Measurements from ENCODE around the gene MARK1. TPM values are rescaled to one million over a fixed set of nuclear protein-coding genes. Genes with fewer than 3 reads are reported as not detected.

MARK1 gene
- total and polyA plus RNA-seq, 2 of the 4 experiments (the other 2 are of a cell fraction) = not detected

GRCh38 chr1:220485131-220485530 is 42.8 kb upstream of the MARK1 start:
- CTCF ChIA-PET = no interaction called here

More at GRCh38 chr1:220485131-220485530, 42.8 kb upstream of the MARK1 start:
- Histone ChIP-seq H3K9ac (ENCODE audit: low read depth, low read length) (no peak overlapping the region), H2AK9ac (replicated peaks; ENCODE audit: low read depth, low read length, poor library complexity) (no peak overlapping the region), H3K14ac (replicated peaks; ENCODE audit: low read depth, low read length) (no peak overlapping the region), H3K27me3 (ENCODE audit: control insufficient read depth, insufficient read depth, low read length) (no peaks in the 10 kb centered on the region), H3K4me2 (ENCODE audit: low read depth, low read length) (no peak overlapping the region), H2AFZ (replicated peaks; ENCODE audit: low read length, poor library complexity) (no peak overlapping the region), H2BK120ac (ENCODE audit: low read depth, low read length) (no peak overlapping the region), H2BK15ac (ENCODE audit: low read depth, low read length) (no peak overlapping the region), H3K9me3 (ENCODE audit: control insufficient read depth, insufficient read depth, low read length) (no peaks in the 10 kb centered on the region), H2AK5ac (ENCODE audit: low read depth, low read length) (no peak overlapping the region), H2BK20ac (ENCODE audit: low read depth, low read length) (no peak overlapping the region), H3K23ac (ENCODE audit: low read depth, low read length) (no peak overlapping the region), H3K36me3 (ENCODE audit: control insufficient read depth, insufficient read depth, low read length) (no peaks in the 10 kb centered on the region), H3K79me1 (ENCODE audit: low read depth in 1 of 2, low read length in 2 of 2) (no peaks in the 10 kb centered on the region), H3K4me3 (ENCODE audit: insufficient read depth, low read depth, low read length) (no peak overlapping the region), H3K18ac (ENCODE audit: low read depth, low read length) (no peak overlapping the region), H4K8ac (ENCODE audit: low read depth in 2 of 2, low read length in 2 of 2) (no peak overlapping the region), H4K91ac (ENCODE audit: insufficient read depth, low read depth, low read length) (no peak overlapping the region), H3K56ac (ENCODE audit: extremely low read depth, insufficient read depth, low read length) (no peak overlapping the region), H3K4me1 (ENCODE audit: control insufficient read depth, insufficient read depth, low read length) (no peaks in the 10 kb centered on the region), H3K9me1 (ENCODE audit: insufficient read depth, low read length) (no peaks in the 10 kb centered on the region), H3K27ac (ENCODE audit: insufficient read depth, low read length) (no peak overlapping the region), H2BK5ac (ENCODE audit: low read depth, low read length, poor library complexity, severe bottlenecking) (no peak overlapping the region), H4K5ac (ENCODE audit: low read depth, low read length) (no peak overlapping the region), H3K4ac (ENCODE audit: low read depth, low read length) (no peak overlapping the region), H4K20me1 (ENCODE audit: insufficient read depth, low read length) (no peaks in the 10 kb centered on the region)
- dilution Hi-C loops (cut with HindIII; ENCODE audit: low sequenced_read_pairs, unreplicated experiment) (no loop called here), intact Hi-C loops (cut with micrococcal nuclease) (no loop called here), in situ Hi-C loops (cut with MboI; ENCODE audit: low sequenced_read_pairs) (no loop called here)
- DNase-seq (no peak), ATAC-seq (ENCODE audit: low read depth) (no peak)
- POLR2A ChIA-PET (ENCODE audit: unreplicated experiment) = no interaction called here
- BruUV-seq (replicated peaks) = no TSS peak
- TF ChIP-seq BHLHE40 (IDR thresholded peaks at IDR 0.05; ENCODE audit: low read depth, low read length) (no peak), MXI1 (IDR thresholded peaks at IDR 0.05; ENCODE audit: borderline replicate concordance, low read depth, low read length) (no peak), NFE2L2 (IDR thresholded peaks at IDR 0.05; ENCODE audit: low read depth, low read length) (no peak), MAFK (IDR thresholded peaks at IDR 0.05; ENCODE audit: low read depth, low read length) (no peak), RAD21 (IDR thresholded peaks at IDR 0.05; ENCODE audit: low read length) (no peak), CHD1 (IDR thresholded peaks at IDR 0.05; ENCODE audit: low read depth, low read length) (no peak), FOS (IDR thresholded peaks at IDR 0.05; ENCODE audit: low read depth, low read length) (no peak), RFX5 (IDR thresholded peaks at IDR 0.05; ENCODE audit: low read depth, low read length) (no peak), RCOR1 (IDR thresholded peaks at IDR 0.05; ENCODE audit: insufficient replicate concordance, low read length) (no peak), CEBPB (IDR thresholded peaks at IDR 0.05; ENCODE audit: low read depth, low read length) (no peak), CTCF (conservative IDR thresholded peaks at IDR 0.05; ENCODE audit: low read depth, low read length) (no peak), POLR2A (IDR thresholded peaks at IDR 0.05; ENCODE audit: low read depth, low read length) (no peak), SMC3 (IDR thresholded peaks at IDR 0.05; ENCODE audit: low read depth, low read length) (no peak), MAZ (IDR thresholded peaks at IDR 0.05; ENCODE audit: borderline replicate concordance, low read depth, low read length) (no peak)
- TF ChIP-seq, protein P1, sequence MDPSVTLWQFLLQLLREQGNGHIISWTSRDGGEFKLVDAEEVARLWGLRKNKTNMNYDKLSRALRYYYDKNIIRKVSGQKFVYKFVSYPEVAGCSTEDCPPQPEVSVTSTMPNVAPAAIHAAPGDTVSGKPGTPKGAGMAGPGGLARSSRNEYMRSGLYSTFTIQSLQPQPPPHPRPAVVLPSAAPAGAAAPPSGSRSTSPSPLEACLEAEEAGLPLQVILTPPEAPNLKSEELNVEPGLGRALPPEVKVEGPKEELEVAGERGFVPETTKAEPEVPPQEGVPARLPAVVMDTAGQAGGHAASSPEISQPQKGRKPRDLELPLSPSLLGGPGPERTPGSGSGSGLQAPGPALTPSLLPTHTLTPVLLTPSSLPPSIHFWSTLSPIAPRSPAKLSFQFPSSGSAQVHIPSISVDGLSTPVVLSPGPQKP (IDR thresholded peaks at IDR 0.05; ENCODE audit: borderline replicate concordance, low read depth, low read length) = no peak
- TF ChIP-seq, protein P2, sequence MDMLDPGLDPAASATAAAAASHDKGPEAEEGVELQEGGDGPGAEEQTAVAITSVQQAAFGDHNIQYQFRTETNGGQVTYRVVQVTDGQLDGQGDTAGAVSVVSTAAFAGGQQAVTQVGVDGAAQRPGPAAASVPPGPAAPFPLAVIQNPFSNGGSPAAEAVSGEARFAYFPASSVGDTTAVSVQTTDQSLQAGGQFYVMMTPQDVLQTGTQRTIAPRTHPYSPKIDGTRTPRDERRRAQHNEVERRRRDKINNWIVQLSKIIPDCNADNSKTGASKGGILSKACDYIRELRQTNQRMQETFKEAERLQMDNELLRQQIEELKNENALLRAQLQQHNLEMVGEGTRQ (IDR thresholded peaks at IDR 0.05; ENCODE audit: low read depth, low read length) = no peak
- 40% methylated on average over 1 of the region's 3 CpGs; no CpG with 5 or more reads in 1 of the 2 experiments for WGBS, 2 experiments (ENCODE audit: extremely low coverage in 2 of 2, insufficient read length in 1 of 2)
